GM12878 (cell line): ENCODE measurements around the gene GNAQ. TPM values are rescaled to one million over a fixed set of nuclear protein-coding genes. Genes with fewer than 3 reads are reported as not detected.
"Not testable (repeated sequence)": the region's sequence is repeated elsewhere in the genome, so short reads cannot be mapped to it uniquely, and the experiment has no call there.

Source experiments
- ATAC-seq: fragments of 200-7000 bp; cut with Tn5 transposase; 3 replicates; pipeline ENCODE4 v1.9.1; 2020; ENCODE audit warnings: mild to moderate bottlenecking, moderate library complexity
- BruUV-seq: library from RNA; stranded (reverse); fragments of 400-500 nt; replicated peaks from 2 replicates; lab custom pipeline; 2021; lab: Mats Ljungman, UMichigan
- CTCF ChIA-PET: fragments of 300-600 bp; sonication (Branson Sonifier 250); formaldehyde crosslinking; extraction: SDS; loops from one replicate; lab custom pipeline; 2021; ENCODE audit warnings: inconsistent platforms; lab: Yijun Ruan, JAX
- POLR2A ChIA-PET: fragments of 350-600 bp; formaldehyde crosslinking; extraction: SDS; loops from one replicate; lab custom pipeline; 2021; ENCODE audit warnings: inconsistent platforms; lab: Charles Lee
- RAD21 ChIA-PET: fragments of 300-600 bp; sonication (Branson Sonifier 250); formaldehyde crosslinking; loops from one replicate; lab custom pipeline; 2023; ENCODE audit warnings: antibody characterized with exemption; ENCODE audit not compliant: unreplicated experiment; lab: Charles Lee
- SMC1A ChIA-PET: fragments of 300-600 bp; sonication (Branson Sonifier 250); formaldehyde crosslinking; loops from one replicate; lab custom pipeline; 2023; ENCODE audit not compliant: unreplicated experiment, uncharacterized antibody; lab: Charles Lee
- DNase-seq: peaks from one replicate; pipeline ENCODE4 v3.0.0-alpha.2; 2011; ENCODE audit warnings: low read depth, low spot score
- FAIRE-seq: peaks from 3 replicates; lab custom pipeline; 2011; peaks lifted over from hg19 to GRCh38; lab: Jason Lieb, UNC
- H2AFZ ChIP-seq: 2 replicates; pipeline ENCODE4 v1.6.0; 2011; ENCODE audit warnings: low read depth, low read length, control low read depth; ENCODE audit not compliant: control insufficient read depth
- H3K27ac ChIP-seq: 2 replicates; pipeline ENCODE4 v1.5.1; 2011; ENCODE audit warnings: control low read depth; ENCODE audit not compliant: control insufficient read depth, insufficient read depth
- H3K27me3 ChIP-seq, 2 experiments: replicated peaks in 1 of 2; 2 replicates each; pipeline versions ENCODE4 v1.6.0 to v1.6.1; 2011; ENCODE audit warnings: low read length in 1 of 2; ENCODE audit not compliant: control insufficient read depth in 2 of 2, insufficient read depth in 2 of 2
- H3K36me3 ChIP-seq, 2 experiments: 2 replicates each; pipeline ENCODE4 v1.5.1; 2011; ENCODE audit warnings: low read length in 1 of 2; ENCODE audit not compliant: control insufficient read depth in 2 of 2, insufficient read depth in 2 of 2
- H3K4me1 ChIP-seq: 2 replicates; pipeline ENCODE4 v1.6.1; 2011; ENCODE audit warnings: mild to moderate bottlenecking, low read length, moderate library complexity, mixed read lengths; ENCODE audit not compliant: control insufficient read depth, insufficient read depth
- H3K4me2 ChIP-seq: 2 replicates; pipeline ENCODE4 v1.6.0; 2011; ENCODE audit warnings: control low read depth; ENCODE audit not compliant: control insufficient read depth, insufficient read depth
- H3K4me3 ChIP-seq: fragments of 200-600 bp; sonication (generic); 2 replicates; pipeline ENCODE4 v1.5.1; 2016
- H3K79me2 ChIP-seq: 2 replicates; pipeline ENCODE4 v1.6.0; 2011; ENCODE audit warnings: low read length; ENCODE audit not compliant: control insufficient read depth, insufficient read depth
- H3K9ac ChIP-seq: 2 replicates; pipeline ENCODE4 v1.8.0; 2011; ENCODE audit warnings: low read length, control low read depth, mixed read lengths; ENCODE audit not compliant: control insufficient read depth, insufficient read depth
- H3K9me3 ChIP-seq: replicated peaks from 3 replicates; pipeline ENCODE4 v1.5.1; 2011; ENCODE audit warnings: mild to moderate bottlenecking, low read length; ENCODE audit not compliant: control insufficient read depth, insufficient read depth
- H4K20me1 ChIP-seq: 2 replicates; pipeline ENCODE4 v1.6.0; 2011; ENCODE audit not compliant: control insufficient read depth, insufficient read depth
- ATF7 ChIP-seq: fragments of 450-650 bp; IDR thresholded peaks from 2 replicates; pipeline ENCODE4 v1.6.1; 2016; ENCODE audit warnings: low read depth, mild to moderate bottlenecking
- FOS ChIP-seq: IDR thresholded peaks from 3 replicates; pipeline ENCODE4 v1.6.1; 2011; ENCODE audit warnings: borderline replicate concordance; ENCODE audit not compliant: insufficient read length; ENCODE audit errors: extremely low read depth
- WGBS: methylation state at CpG from one replicate; pipeline ENCODE4 v1.1.6; 2016; ENCODE audit warnings: low lambda C conversion rate; ENCODE audit not compliant: insufficient replicate concordance, insufficient coverage; ENCODE audit errors: missing lambda C conversion rate; 5-methylcytosine and 5-hydroxymethylcytosine counted together
- in situ Hi-C: fragments of 300-500 bp; cut with MboI; formaldehyde crosslinking; loops from 9 replicates; pipeline ENCODE4 v1.14.3; 2018; ENCODE audit warnings: mixed read lengths
- intact Hi-C: fragments of 100-400 bp; cut with micrococcal nuclease; formaldehyde crosslinking; loops from one replicate; pipeline ENCODE4 v1.14.2; 2022; ENCODE audit not compliant: unreplicated experiment
- polyA plus RNA-seq, 11 experiments: library from polyadenylated mRNA; depleted of rRNA in 4 of 11; unstranded in 6 of 11; stranded (reverse) in 5 of 11; fragments of >200 nt; fragmentation: Nextera tagmentation in 4 of 11; fragmentation: Illumina TruSeq in 1 of 11; extraction: Ambion mirVana in 4 of 11; extraction: Trizol in 1 of 11; gene quantifications; 1 replicate in 1 of 11; 2 replicates in 10 of 11; pipeline versions ENCODE4 v1.2.1 to v1.2.3, GENCODE V29; 2011 to 2016; ENCODE audit warnings: inconsistent platforms in 2 of 11, missing spikeins in 2 of 11, low read depth in 1 of 11
- total RNA-seq, 4 experiments: library from RNA; depleted of rRNA in 3 of 4; stranded (reverse); fragments of >200 nt in 3 of 4; fragmentation: Illumina TruSeq in 1 of 4; extraction: Trizol in 1 of 4; gene quantifications; 2 replicates each; pipeline versions ENCODE4 v1.2.1 to v1.2.3, GENCODE V29; 2013 to 2021

Gene GNAQ
- total and polyA plus RNA-seq, 10 of the 15 experiments (the other 5 are each of a cell fraction or from before 2014, with no cell fraction given): 0.15 to 47.2 (median 0.49) TPM

GRCh38 chr9:77763566-77763965, 268.0 kb downstream of the GNAQ start:
- no peaks in the 10 kb centered on the region for H3K27me3 ChIP-seq
- SMC1A ChIA-PET: interaction anchor here (0.6 to 1.5 kb wide), 7 partner anchors 9 to 86 kb away, joined by 3 to 5 read pairs (median 3); no protein-coding TSS in a partner anchor
- no peak overlapping the region for H3K4me2 ChIP-seq
- H3K4me1 ChIP-seq: no peaks in the 10 kb centered on the region
- no TSS peak for BruUV-seq
- FAIRE-seq (no peak), DNase-seq (no peak), ATAC-seq (peak; percentile 35; the same call in 2 of the 3 replicates)
- TF ChIP-seq ATF7 (no peak), FOS (no peak)
- RAD21 ChIA-PET: interaction anchor here (1.6 kb wide), 1 partner anchor 78 kb away, joined by 7 read pairs; no protein-coding TSS in a partner anchor
- in situ Hi-C loops (no loop called here), intact Hi-C loops (no loop called here)
- H4K20me1 ChIP-seq: no peaks in the 10 kb centered on the region
- WGBS: 25% methylated on average over 4 of the region's 4 CpGs
- POLR2A ChIA-PET: no interaction called here
- no peak overlapping the region for H3K27ac ChIP-seq
- no peak overlapping the region for H2AFZ ChIP-seq
- H3K79me2 ChIP-seq: no peaks in the 10 kb centered on the region
- no peak overlapping the region for H3K9ac ChIP-seq
- CTCF ChIA-PET: interaction anchor here (1.1 to 2.9 kb wide), 4 partner anchors 45 to 358 kb away, joined by 3 to 10 read pairs (median 5); no protein-coding TSS in a partner anchor
- H3K4me3 ChIP-seq: no peak overlapping the region
- H3K9me3 ChIP-seq: no peaks in the 10 kb centered on the region
- no peaks in the 10 kb centered on the region for H3K36me3 ChIP-seq

GRCh38 chr9:77760919-77761318, 270.7 kb downstream of the GNAQ start:
- BruUV-seq, FAIRE-seq, intact Hi-C loops, H3K27me3 ChIP-seq, H3K4me1 ChIP-seq, H2AFZ ChIP-seq, H3K79me2 ChIP-seq, POLR2A ChIA-PET, H4K20me1 ChIP-seq, H3K4me2 ChIP-seq, DNase-seq, H3K9me3 ChIP-seq, H3K4me3 ChIP-seq, H3K36me3 ChIP-seq, in situ Hi-C loops, H3K9ac ChIP-seq, H3K27ac ChIP-seq, ATAC-seq, RAD21 ChIA-PET, CTCF ChIA-PET, SMC1A ChIA-PET: not testable (repeated sequence)
- WGBS: 83% methylated on average over 10 of the region's 25 CpGs
